ENCODE results near the gene EIF2D. TPM values are rescaled to one million over a fixed set of nuclear protein-coding genes. Genes with fewer than 3 reads are reported as not detected.

Gene EIF2D
- total RNA-seq, 2 experiments from 2014 or later = 100 to 102 TPM

DNA sequence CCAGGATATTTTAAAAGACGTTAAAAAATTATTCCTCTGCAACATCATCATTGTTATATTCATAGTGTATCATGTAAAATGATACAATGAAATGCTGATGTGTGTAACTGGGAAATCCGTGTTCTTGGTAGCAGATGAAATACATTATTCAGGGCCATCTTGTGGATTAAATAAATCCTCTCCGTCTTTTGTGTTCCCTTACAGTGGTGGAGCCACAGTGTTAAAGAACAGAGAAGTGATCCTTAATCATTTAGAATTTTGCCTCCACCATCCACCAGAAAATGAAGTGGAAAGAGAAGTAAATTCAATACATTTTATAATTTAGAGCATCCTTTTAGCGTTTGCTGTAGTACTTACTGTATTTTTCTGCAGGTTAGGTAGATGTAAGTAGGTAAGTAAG is 24.4 kb upstream of the EIF2D start:
- TF ChIP-seq, protein P1, sequence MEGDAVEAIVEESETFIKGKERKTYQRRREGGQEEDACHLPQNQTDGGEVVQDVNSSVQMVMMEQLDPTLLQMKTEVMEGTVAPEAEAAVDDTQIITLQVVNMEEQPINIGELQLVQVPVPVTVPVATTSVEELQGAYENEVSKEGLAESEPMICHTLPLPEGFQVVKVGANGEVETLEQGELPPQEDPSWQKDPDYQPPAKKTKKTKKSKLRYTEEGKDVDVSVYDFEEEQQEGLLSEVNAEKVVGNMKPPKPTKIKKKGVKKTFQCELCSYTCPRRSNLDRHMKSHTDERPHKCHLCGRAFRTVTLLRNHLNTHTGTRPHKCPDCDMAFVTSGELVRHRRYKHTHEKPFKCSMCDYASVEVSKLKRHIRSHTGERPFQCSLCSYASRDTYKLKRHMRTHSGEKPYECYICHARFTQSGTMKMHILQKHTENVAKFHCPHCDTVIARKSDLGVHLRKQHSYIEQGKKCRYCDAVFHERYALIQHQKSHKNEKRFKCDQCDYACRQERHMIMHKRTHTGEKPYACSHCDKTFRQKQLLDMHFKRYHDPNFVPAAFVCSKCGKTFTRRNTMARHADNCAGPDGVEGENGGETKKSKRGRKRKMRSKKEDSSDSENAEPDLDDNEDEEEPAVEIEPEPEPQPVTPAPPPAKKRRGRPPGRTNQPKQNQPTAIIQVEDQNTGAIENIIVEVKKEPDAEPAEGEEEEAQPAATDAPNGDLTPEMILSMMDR (IDR thresholded peaks at IDR 0.05) = no peak
- ATAC-seq (no peak), DNase-seq (no peak)
- Mint-ChIP-seq H3K4me3 (peak overlapping the region; percentile 5), H3K9me3 (no peaks in the 10 kb centered on the region), H3K4me1 (ENCODE audit: low read depth) (peaks cover 25% of the 10 kb centered on the region), H3K36me3 (ENCODE audit: low read depth) (peaks cover 3% of the 10 kb centered on the region), H3K27me3 (peaks cover 27% of the 10 kb centered on the region), H3K27ac (no peak overlapping the region)
- intact Hi-C loops (cut with micrococcal nuclease) = no loop called here
- CTCF ChIA-PET = interaction anchor here (1.0 to 9.2 kb wide), 5 partner anchors 8 to 346 kb away, joined by 3 to 340 read pairs (median 12); partner anchors contain the start of gene EIF2D
- POLR2A ChIA-PET = interaction anchor here (0.9 to 3.3 kb wide), 6 partner anchors 10 to 69 kb away, joined by 3 to 19 read pairs (median 3); no protein-coding TSS in a partner anchor

DNA sequence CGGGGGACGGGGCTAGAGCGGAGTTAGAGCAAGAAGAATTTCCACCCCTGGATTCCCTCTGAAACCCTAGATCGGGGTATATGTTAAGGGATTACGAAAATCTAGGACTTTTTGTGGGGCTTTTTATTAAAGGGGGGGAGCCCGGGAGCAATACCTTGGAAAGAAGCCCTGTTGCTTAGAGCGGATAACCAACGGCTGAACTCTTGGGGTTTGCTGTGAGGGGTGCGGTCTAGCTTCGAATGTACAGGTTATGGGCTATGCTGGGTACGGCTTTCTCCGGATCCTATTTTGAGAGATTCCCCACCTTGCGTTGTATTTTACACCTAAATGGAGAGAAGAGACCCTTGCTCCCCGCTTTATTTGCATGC is 23.7 kb upstream of the EIF2D start:
- H3K4me1 Mint-ChIP-seq (ENCODE audit: low read depth) = peaks cover 25% of the 10 kb centered on the region
- peak overlapping the region; percentile 78 for H3K4me3 Mint-ChIP-seq
- TF ChIP-seq, protein P1 (IDR thresholded peaks at IDR 0.05) = no peak
- no peak for ATAC-seq
- intact Hi-C loops (cut with micrococcal nuclease) = no loop called here
- H3K27me3 Mint-ChIP-seq = peaks cover 29% of the 10 kb centered on the region
- no peaks in the 10 kb centered on the region for H3K9me3 Mint-ChIP-seq
- ChIA-PET POLR2A (interaction anchor here (0.8 to 3.3 kb wide), 8 partner anchors 9 to 155 kb away, joined by 3 to 19 read pairs (median 3); no protein-coding TSS in a partner anchor), CTCF (interaction anchor here (0.6 to 9.2 kb wide), 24 partner anchors 9 to 346 kb away, joined by 3 to 340 read pairs (median 6); partner anchors contain the start of genes EIF2D and IKBKE)
- no peak overlapping the region for H3K27ac Mint-ChIP-seq
- peaks cover 2% of the 10 kb centered on the region for H3K36me3 Mint-ChIP-seq (ENCODE audit: low read depth)
- peak; percentile 32 for DNase-seq

DNA sequence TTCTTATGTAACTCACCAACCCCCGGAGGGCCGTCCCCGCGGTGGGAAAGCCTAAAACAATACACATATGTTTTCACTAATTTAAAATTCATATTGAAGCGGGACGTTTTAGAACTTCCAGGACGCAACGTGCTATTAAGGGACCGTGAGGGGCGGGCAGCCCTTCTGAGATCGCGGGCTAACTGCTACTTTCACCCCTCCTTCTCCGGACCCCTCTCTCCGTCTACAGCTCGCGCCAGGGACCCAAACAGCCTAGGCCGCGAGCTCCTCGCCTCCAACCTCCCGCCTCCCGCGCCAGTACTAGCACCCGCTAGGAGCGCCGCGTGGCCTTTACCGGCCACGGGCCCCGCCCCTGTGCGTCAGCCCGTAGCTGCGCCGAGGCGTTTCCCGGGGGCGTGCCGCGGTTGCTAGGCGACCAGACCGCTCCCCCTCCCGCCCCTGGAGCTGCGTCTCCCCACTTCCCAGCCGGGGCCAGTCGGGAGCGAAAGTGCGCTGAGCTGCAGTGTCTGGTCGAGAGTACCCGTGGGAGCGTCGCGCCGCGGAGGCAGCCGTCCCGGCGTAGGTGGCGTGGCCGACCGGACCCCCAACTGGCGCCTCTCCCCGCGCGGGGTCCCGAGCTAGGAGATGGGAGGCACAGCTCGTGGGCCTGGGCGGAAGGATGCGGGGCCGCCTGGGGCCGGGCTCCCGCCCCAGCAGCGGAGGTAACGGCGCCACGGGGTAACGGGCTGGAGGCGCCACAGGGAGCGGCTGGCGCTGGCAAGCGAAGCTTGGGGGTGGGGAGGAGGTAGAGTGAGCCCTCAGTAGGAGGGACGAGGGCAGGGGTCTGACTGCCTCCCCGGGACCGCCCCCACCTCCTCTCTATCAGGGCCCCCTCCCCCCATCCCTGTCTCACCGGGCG is 23.1 kb upstream of the EIF2D start, which contains the start of gene DYRK3:
TSS of gene DYRK3 (plus strand) at position 457 of the 898 bp plus-strand sequence. CDS start at position 625, 168 bp downstream.
- ATAC-seq = peak; percentile 93
- DNase-seq = peak; percentile 93
- Mint-ChIP-seq H3K36me3 (ENCODE audit: low read depth) (no peaks in the 10 kb centered on the region), H3K9me3 (no peaks in the 10 kb centered on the region), H3K27ac (peak within 1 kb of the TSS; percentile 88), H3K4me1 (ENCODE audit: low read depth) (peaks cover 25% of the 10 kb centered on the region), H3K27me3 (peaks cover 28% of the 10 kb centered on the region), H3K4me3 (peak within 1 kb of the TSS; percentile 78)
- TF ChIP-seq, protein P1 (IDR thresholded peaks at IDR 0.05) = no peak
- ChIA-PET POLR2A (interaction anchor here (0.8 to 3.3 kb wide), 14 partner anchors 9 to 165 kb away, joined by 3 to 19 read pairs (median 3); partner anchors contain the start of gene IKBKE), CTCF (interaction anchor here (0.6 to 9.2 kb wide), 48 partner anchors 8 to 864 kb away, joined by 3 to 340 read pairs (median 4); partner anchors contain the start of genes EIF2D and IKBKE)
- intact Hi-C loops (cut with micrococcal nuclease) = no loop called here

DNA sequence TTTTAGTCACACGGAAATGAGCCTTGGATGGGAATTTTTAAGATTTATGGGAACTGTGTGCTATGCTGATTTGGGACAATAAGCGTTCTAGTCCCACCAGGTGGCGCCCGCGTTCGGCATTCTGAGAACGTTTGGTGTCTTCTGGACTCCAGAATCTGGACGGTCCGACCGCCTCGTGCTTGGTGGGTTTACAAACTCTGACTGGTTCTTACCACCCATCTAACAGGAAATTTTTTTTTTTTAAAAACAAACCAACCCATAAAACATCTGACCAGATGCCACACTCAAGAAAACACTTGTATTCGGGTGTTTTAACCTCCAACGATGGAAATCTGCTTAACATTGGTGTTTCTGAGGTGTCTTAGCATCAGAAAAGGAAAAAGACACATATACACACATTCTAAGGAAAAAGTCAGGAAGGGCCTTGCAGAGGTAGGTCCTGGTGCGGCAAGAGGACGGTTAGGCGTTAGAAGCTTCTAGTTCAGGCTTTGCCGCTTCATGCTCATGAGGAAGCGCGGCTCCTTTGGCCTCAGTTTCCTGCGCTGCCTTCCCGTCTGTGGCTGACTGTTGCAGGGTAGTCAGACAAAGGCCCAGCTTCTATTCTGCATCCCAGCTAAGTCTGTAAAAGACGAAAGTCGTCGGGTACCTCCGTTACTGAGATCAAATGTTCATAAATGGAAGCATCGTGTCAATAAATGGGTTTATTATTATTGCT is 22.3 kb upstream of the EIF2D start:
- no peaks in the 10 kb centered on the region for H3K9me3 Mint-ChIP-seq
- DNase-seq = peak; percentile 91
- POLR2A ChIA-PET = interaction anchor here (0.8 to 3.3 kb wide), 9 partner anchors 21 to 351 kb away, joined by 3 to 19 read pairs (median 3); partner anchors contain the start of gene IKBKE
- CTCF ChIA-PET = interaction anchor here (0.6 to 9.2 kb wide), 49 partner anchors 7 to 865 kb away, joined by 3 to 340 read pairs (median 4); partner anchors contain the start of genes EIF2D and IKBKE
- peak overlapping the region; percentile 88 for H3K27ac Mint-ChIP-seq
- ATAC-seq = peak; percentile 7
- H3K4me1 Mint-ChIP-seq (ENCODE audit: low read depth) = peaks cover 25% of the 10 kb centered on the region
- TF ChIP-seq, protein P1 (IDR thresholded peaks at IDR 0.05) = peak; percentile 98
- peak overlapping the region; percentile 78 for H3K4me3 Mint-ChIP-seq
- peaks cover 29% of the 10 kb centered on the region for H3K27me3 Mint-ChIP-seq
- intact Hi-C loops (cut with micrococcal nuclease) = loop anchor here (1.0 kb wide), 1 partner anchor 30 kb away; no protein-coding TSS in a partner anchor
- no peaks in the 10 kb centered on the region for H3K36me3 Mint-ChIP-seq (ENCODE audit: low read depth)
